GM21576 (cell line): Measurements from ENCODE around the gene GGNBP2.
A peak's percentile ranks its signal among the peaks of the same experiment; 100 is the strongest.
"Not testable (repeated sequence)": the region's sequence is repeated elsewhere in the genome, so short reads cannot be mapped to it uniquely, and the experiment has no call there.

Experiments
- ATAC-seq: cut with Tn5 transposase; IDR thresholded peaks from one replicate; pipeline ENCODE4 v1.9.1; 2021; ENCODE audit warnings: mild to moderate bottlenecking, moderate library complexity; ENCODE audit not compliant: unreplicated experiment

The GGNBP2 gene

GRCh38 chr17:36600465-36600864 is 55.7 kb downstream of the GGNBP2 start:
- ATAC-seq, result no peak

GRCh38 chr17:36600936-36601302 is 56.2 kb downstream of the GGNBP2 start:
- ATAC-seq, result no peak

- peak; percentile 66 for ATAC-seq
Observed at GRCh38 chr17:36601303-36602029, 56.7 kb downstream of the GGNBP2 start, which contains the start of gene MRM1. TSS of gene MRM1 (plus strand) at chr17:36601583. CDS start at chr17:36601811, 228 bp downstream.

- ATAC-seq, result peak; percentile 5
Observed at GRCh38 chr17:36602030-36602748, 57.5 kb downstream of the GGNBP2 start.

GRCh38 chr17:36602924-36603384 is 58.2 kb downstream of the GGNBP2 start:
- ATAC-seq, result no peak

- not testable (repeated sequence) for ATAC-seq
Observed at GRCh38 chr17:36605028-36605427, 60.3 kb downstream of the GGNBP2 start.

- no peak for ATAC-seq
Observed at GRCh38 chr17:36608280-36608679, 63.6 kb downstream of the GGNBP2 start.

GRCh38 chr17:36608794-36609497 is 64.2 kb downstream of the GGNBP2 start:
- no peak for ATAC-seq

- ATAC-seq, result no peak
Observed at GRCh38 chr17:36609498-36609862, 64.8 kb downstream of the GGNBP2 start.

GRCh38 chr17:36610474-36610873 is 65.8 kb downstream of the GGNBP2 start:
- no peak for ATAC-seq

- no peak for ATAC-seq
Observed at GRCh38 chr17:36611345-36612072, 66.8 kb downstream of the GGNBP2 start.

- ATAC-seq, result no peak
Observed at GRCh38 chr17:36612323-36612722, 67.6 kb downstream of the GGNBP2 start.

- ATAC-seq, result no peak
Observed at GRCh38 chr17:36613155-36613554, 68.4 kb downstream of the GGNBP2 start.

GRCh38 chr17:36614081-36614480 is 69.4 kb downstream of the GGNBP2 start:
- ATAC-seq, result no peak

- no peak for ATAC-seq
Observed at GRCh38 chr17:36614933-36615332, 70.2 kb downstream of the GGNBP2 start.

GRCh38 chr17:36616061-36617029 is 71.6 kb downstream of the GGNBP2 start:
- no peak for ATAC-seq

GRCh38 chr17:36617773-36618172 is 73.1 kb downstream of the GGNBP2 start:
- no peak for ATAC-seq

GRCh38 chr17:36623281-36623680 is 78.6 kb downstream of the GGNBP2 start:
- ATAC-seq, result no peak

GRCh38 chr17:36625188-36625587 is 80.5 kb downstream of the GGNBP2 start:
- ATAC-seq, result no peak

- ATAC-seq, result no peak
Observed at GRCh38 chr17:36627101-36627500, 82.4 kb downstream of the GGNBP2 start.
